AG04450 (cell line): ENCODE measurements around the gene S100A5. TPM values are rescaled to one million over a fixed set of nuclear protein-coding genes. Genes with fewer than 3 reads are reported as not detected.
A peak's percentile ranks its signal among the peaks of the same experiment; 100 is the strongest.

Experiments
- CTCF ChIA-PET: fragments of 300-600, 350-600 bp; formaldehyde crosslinking; extraction: SDS; loops from one replicate; lab custom pipeline; 2022; ENCODE audit warnings: antibody characterized with exemption, inconsistent platforms; lab: Charles Lee
- POLR2A ChIA-PET: fragments of 350-600 bp; formaldehyde crosslinking; extraction: SDS; loops from one replicate; lab custom pipeline; 2021; ENCODE audit warnings: antibody characterized with exemption, inconsistent platforms; lab: Yijun Ruan, JAX
- DNase-seq: peaks from one replicate; pipeline ENCODE4 v3.0.0-alpha.2; 2011; ENCODE audit warnings: low read depth, low spot score
- H3K27ac ChIP-seq: one replicate; pipeline ENCODE4 v1.5.1; 2012; ENCODE audit warnings: low read depth, low read length, control low read depth
- H3K27me3 ChIP-seq: one replicate; pipeline ENCODE4 v1.6.0; 2012; ENCODE audit warnings: low read length; ENCODE audit not compliant: control insufficient read depth, insufficient read depth
- H3K4me3 ChIP-seq: 2 replicates; pipeline ENCODE4 v1.5.1; 2011; ENCODE audit warnings: mild to moderate bottlenecking, low read depth, low read length, control low read depth
- H3K9me3 ChIP-seq: 2 replicates; pipeline ENCODE4 v1.5.1; 2012; ENCODE audit warnings: low read length; ENCODE audit not compliant: control insufficient read depth, insufficient read depth
- CTCF ChIP-seq: IDR thresholded peaks from 2 replicates; pipeline ENCODE4 v1.5.1; 2011; ENCODE audit warnings: low read depth, low read length, control low read depth, inconsistent platforms
- polyA plus RNA-seq: library from polyadenylated mRNA; depleted of rRNA; stranded (reverse); fragments of >200 nt; gene quantifications from 2 replicates; pipeline ENCODE4 v1.2.3, GENCODE V29; 2011; rRNA removed

S100A5 gene
- polyA plus RNA-seq, 1 experiment: 0.42 TPM

GRCh38 chr1:153493343-153493960, 47.3 kb downstream of the S100A5 start:
- no peaks in the 10 kb centered on the region for H3K9me3 ChIP-seq
- no peak for TF ChIP-seq CTCF
- H3K4me3 ChIP-seq: no peak overlapping the region
- peaks cover 4% of the 10 kb centered on the region for H3K27me3 ChIP-seq
- POLR2A ChIA-PET: no interaction called here
- CTCF ChIA-PET: interaction anchor here (0.6 to 13.0 kb wide), 8 partner anchors 8 to 235 kb away, joined by 3 to 354 read pairs (median 7); partner anchors contain the start of genes S100A13 and S100A9
- no peak overlapping the region for H3K27ac ChIP-seq
- no peak for DNase-seq

DNA sequence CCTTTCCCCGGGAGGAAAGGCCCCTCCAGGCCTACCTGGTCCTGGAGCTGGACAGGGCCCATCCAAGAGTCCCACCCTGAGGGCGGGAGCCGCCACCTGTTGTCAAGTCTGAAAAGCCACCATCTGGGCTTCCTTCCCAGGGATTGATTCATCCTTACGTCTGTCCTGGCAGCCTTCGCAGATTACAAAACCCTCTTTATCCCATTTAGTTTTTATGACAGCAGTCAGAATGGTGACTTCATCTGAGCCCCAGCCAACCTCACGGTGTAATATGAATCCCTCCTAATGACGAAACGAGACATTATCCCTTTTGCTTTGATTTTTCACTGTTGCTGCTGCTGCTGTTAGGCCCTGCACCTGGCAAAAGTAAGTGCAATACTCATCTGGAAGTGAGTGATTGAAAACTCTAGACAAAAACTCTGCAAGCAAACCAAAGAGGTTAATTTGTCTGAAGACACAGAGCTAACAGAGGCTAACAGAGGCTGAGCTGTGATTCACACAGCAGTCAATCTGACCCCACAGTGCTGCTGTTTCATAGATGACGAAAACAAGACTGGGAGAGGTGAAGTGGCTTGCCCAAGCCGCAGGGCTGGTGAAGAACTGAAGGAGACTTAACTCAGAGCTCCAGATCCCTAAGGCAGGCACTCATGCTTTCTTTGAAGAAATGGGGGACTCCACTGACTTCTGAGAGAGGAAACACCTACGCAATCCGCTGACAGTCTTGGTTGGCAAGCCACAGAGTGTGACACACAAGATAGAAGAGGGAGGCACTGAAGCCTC, 50.3 kb downstream of the S100A5 start:
- TF ChIP-seq CTCF: no peak
- H3K27ac ChIP-seq: peak overlapping the region; percentile 85
- peaks cover 14% of the 10 kb centered on the region for H3K27me3 ChIP-seq
- CTCF ChIA-PET: interaction anchor here (0.8 to 13.0 kb wide), 3 partner anchors 24 to 137 kb away, joined by 3 to 354 read pairs (median 4); partner anchors contain the start of genes S100A13 and S100A9
- peak; percentile 81 for DNase-seq
- POLR2A ChIA-PET: interaction anchor here (0.8 to 1.0 kb wide), 3 partner anchors 16 to 137 kb away, joined by 3 to 5 read pairs (median 4); partner anchors contain the start of gene S100A13
- peak overlapping the region; percentile 25 for H3K4me3 ChIP-seq
- H3K9me3 ChIP-seq: no peaks in the 10 kb centered on the region

DNA sequence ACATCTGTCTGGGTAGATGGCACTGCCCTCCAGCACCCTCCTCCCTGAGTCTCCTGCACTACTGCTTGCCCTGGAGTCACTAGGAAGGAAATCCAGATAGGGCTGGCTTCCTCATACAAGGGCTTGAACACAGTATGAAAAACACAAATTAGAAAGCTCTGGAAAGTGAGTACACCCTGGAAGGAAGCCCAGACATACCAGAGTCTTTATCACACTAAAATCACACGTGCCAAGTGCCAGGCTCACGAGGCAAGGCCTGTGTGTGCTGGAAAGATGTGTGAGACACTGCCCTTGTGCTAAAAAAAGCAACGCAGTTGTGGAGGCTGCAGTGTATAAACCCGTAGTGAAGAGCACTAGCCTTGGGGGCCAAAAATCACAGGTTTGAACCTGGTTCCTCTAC, 52.0 kb downstream of the S100A5 start:
- POLR2A ChIA-PET: no interaction called here
- H3K4me3 ChIP-seq: no peak overlapping the region
- TF ChIP-seq CTCF: no peak
- H3K27ac ChIP-seq: no peak overlapping the region
- peaks cover 25% of the 10 kb centered on the region for H3K27me3 ChIP-seq
- DNase-seq: no peak
- H3K9me3 ChIP-seq: no peaks in the 10 kb centered on the region
- CTCF ChIA-PET: interaction anchor here (0.6 to 13.0 kb wide), 4 partner anchors 22 to 134 kb away, joined by 3 to 354 read pairs (median 6); partner anchors contain the start of gene S100A9

GRCh38 chr1:153487707-153488106, 53.0 kb downstream of the S100A5 start:
- Histone ChIP-seq H3K27me3 (peaks cover 28% of the 10 kb centered on the region), H3K4me3 (no peak overlapping the region), H3K9me3 (no peaks in the 10 kb centered on the region), H3K27ac (no peak overlapping the region)
- no peak for DNase-seq
- ChIA-PET POLR2A (no interaction called here), CTCF (interaction anchor here (0.7 to 13.0 kb wide), 5 partner anchors 22 to 164 kb away, joined by 3 to 354 read pairs (median 4); partner anchors contain the start of genes PGLYRP4 and S100A9)
- TF ChIP-seq CTCF: no peak

Other genes starting within 250 kb of the S100A5 start
- gene PGLYRP3, start 228.0 kb downstream of the S100A5 start, polyA plus RNA-seq: not detected in 2 replicates
- gene PGLYRP4, start 192.1 kb downstream of the S100A5 start, polyA plus RNA-seq: not detected in 2 replicates
- not detected in 2 replicates for gene S100A9, start 183.1 kb downstream of the S100A5 start, polyA plus RNA-seq
- gene S100A12, start 165.3 kb downstream of the S100A5 start, polyA plus RNA-seq: not detected in 2 replicates
- gene S100A8, start 149.9 kb downstream of the S100A5 start, polyA plus RNA-seq: not detected in 2 replicates
- not detected in 2 replicates for gene S100A7A, start 124.4 kb downstream of the S100A5 start, polyA plus RNA-seq
- not detected in 2 replicates for gene S100A7, start 80.3 kb downstream of the S100A5 start, polyA plus RNA-seq
- gene S100A6, start 4.9 kb downstream of the S100A5 start, polyA plus RNA-seq: 1,379 and 2,089 TPM in 2 replicates
- 20.0 and 20.7 TPM in 2 replicates for gene S100A4, start 4.9 kb upstream of the S100A5 start, polyA plus RNA-seq
- gene S100A3, start 8.3 kb upstream of the S100A5 start, polyA plus RNA-seq: 1.8 and 3.2 TPM in 2 replicates
- gene S100A2, start 24.9 kb upstream of the S100A5 start, polyA plus RNA-seq: 3.9 and 5.2 TPM in 2 replicates
- 224 and 256 TPM in 2 replicates for gene S100A16, start 72.2 kb upstream of the S100A5 start, polyA plus RNA-seq
- gene S100A14, start 75.4 kb upstream of the S100A5 start, polyA plus RNA-seq: 0.09 TPM in 1 of 2 replicates, not detected in the other
- gene S100A13, start 86.6 kb upstream of the S100A5 start, polyA plus RNA-seq: 310 and 323 TPM in 2 replicates
- 0.21 and 0.31 TPM in 2 replicates for gene S100A1, start 87.5 kb upstream of the S100A5 start, polyA plus RNA-seq
- gene CHTOP, start 93.1 kb upstream of the S100A5 start, polyA plus RNA-seq: 49.2 and 59.5 TPM in 2 replicates
- gene SNAPIN, start 117.8 kb upstream of the S100A5 start, polyA plus RNA-seq: 54.1 and 56.8 TPM in 2 replicates
- gene ILF2, start 130.1 kb upstream of the S100A5 start, polyA plus RNA-seq: 308 and 326 TPM in 2 replicates
- gene NPR1, start 137.8 kb upstream of the S100A5 start, polyA plus RNA-seq: 0.02 TPM in 1 of 2 replicates, not detected in the other
- 44.5 and 45.1 TPM in 2 replicates for gene INTS3, start 187.1 kb upstream of the S100A5 start, polyA plus RNA-seq
- gene SLC27A3, start 234.5 kb upstream of the S100A5 start, polyA plus RNA-seq: 9.9 and 14.3 TPM in 2 replicates